Small intestine (tissue), 7 donors: ENCODE measurements around the gene PDCD5. TPM values are rescaled to one million over a fixed set of nuclear protein-coding genes. Genes with fewer than 3 reads are reported as not detected.

ENCODE experiments used
- DNase-seq, 2 donors: peaks; one replicate each; pipeline versions ENCODE4 v3.0.0 to v3.0.0-alpha.2; 2013
- FAIRE-seq: peaks from 2 replicates; lab custom pipeline; 2012; peaks lifted over from hg19 to GRCh38; lab: Jason Lieb, UNC
- H3K27ac ChIP-seq, 3 donors: one replicate each; pipeline ENCODE4 v1.5.1; 2013; ENCODE audit warnings: low read length in 2 of 3, mild to moderate bottlenecking in 2 of 3, control low read depth in 1 of 3, inconsistent platforms in 1 of 3, low read depth in 1 of 3, moderate library complexity in 1 of 3
- H3K27me3 ChIP-seq, 3 donors: one replicate each; pipeline ENCODE4 v1.6.1; 2013; ENCODE audit warnings: low read length in 3 of 3, inconsistent platforms in 1 of 3; ENCODE audit not compliant: control insufficient read depth in 3 of 3, insufficient read depth in 3 of 3
- H3K36me3 ChIP-seq, 3 donors: one replicate each; pipeline ENCODE4 v1.6.1; 2013; ENCODE audit warnings: low read length in 3 of 3, inconsistent platforms in 1 of 3, low read depth in 1 of 3, mild to moderate bottlenecking in 1 of 3, moderate library complexity in 1 of 3; ENCODE audit not compliant: control insufficient read depth in 3 of 3, insufficient read depth in 2 of 3
- H3K4me1 ChIP-seq, 3 donors: one replicate each; pipeline ENCODE4 v1.6.1; 2013; ENCODE audit warnings: low read length in 2 of 3, inconsistent platforms in 1 of 3, low read depth in 1 of 3, mild to moderate bottlenecking in 1 of 3, moderate library complexity in 1 of 3; ENCODE audit not compliant: control insufficient read depth in 3 of 3, insufficient read depth in 2 of 3
- H3K4me3 ChIP-seq, 3 donors: one replicate each; pipeline ENCODE4 v1.5.1; 2013; ENCODE audit warnings: low read length in 3 of 3, control low read depth in 1 of 3, inconsistent platforms in 1 of 3, low read depth in 1 of 3, mild to moderate bottlenecking in 1 of 3, moderate library complexity in 1 of 3
- H3K9me3 ChIP-seq, 2 donors: one replicate each; pipeline ENCODE4 v1.6.1; 2013; ENCODE audit warnings: low read depth in 1 of 2, low read length in 1 of 2; ENCODE audit not compliant: control insufficient read depth in 2 of 2, insufficient read depth in 1 of 2
- WGBS, 3 donors: extraction: QIAGEN DNeasy Blood & Tissue Kit; methylation state at CpG; one replicate each; pipeline ENCODE4 v1.1.7; 2013; 5-methylcytosine and 5-hydroxymethylcytosine counted together
- polyA plus RNA-seq, 4 donors: library from polyadenylated mRNA; stranded (reverse) in 3 of 4; unstranded in 1 of 4; fragments of 200-250 nt in 3 of 4; fragments of 120-200 nt in 1 of 4; gene quantifications; one replicate each; pipeline versions ENCODE4 v1.2.1 to v1.2.3, GENCODE V29; 2013
- donor health status: healthy with polysubstance abuse.
- donor health status: control.
- donor health status: control.
- donor health status: Bipolar disorder and iron deficiency.
- donor health status: healthy.

Gene PDCD5
- polyA plus RNA-seq, 4 donors = 47.8 to 114 (median 105) TPM

DNA sequence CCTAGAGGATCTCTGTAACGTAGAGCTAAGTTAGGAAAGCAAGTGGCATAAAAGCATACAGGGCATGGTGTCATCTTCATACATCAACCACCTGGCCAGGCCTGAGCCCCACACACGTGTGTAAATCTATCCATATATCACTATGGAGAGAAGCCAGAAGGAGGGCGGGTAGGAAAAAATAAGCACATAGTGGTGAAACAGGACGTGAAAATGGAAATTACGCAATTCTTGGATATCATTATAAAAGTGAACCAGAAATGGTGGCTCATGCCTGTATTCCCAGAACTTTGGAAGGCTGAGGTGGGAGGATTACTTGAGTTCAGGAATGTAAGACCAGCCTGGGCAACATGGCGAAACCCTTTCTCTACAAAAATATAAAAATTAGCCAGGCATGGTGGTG, 43.4 kb downstream of the PDCD5 start:
- H3K4me1 ChIP-seq = no peaks in the 10 kb centered on the region
- H3K27ac ChIP-seq = no peak overlapping the region
- no peaks in the 10 kb centered on the region for H3K27me3 ChIP-seq
- no peak overlapping the region for H3K4me3 ChIP-seq
- DNase-seq (no peak), FAIRE-seq (no peak)
- peaks cover 10 to 82% (median 29%) of the 10 kb centered on the region in 3 donors for H3K36me3 ChIP-seq
- WGBS, 3 donors = 90 to 96% (median 90%) methylated on average over 6 of the region's 6 CpGs
- H3K9me3 ChIP-seq = no peaks in the 10 kb centered on the region

DNA sequence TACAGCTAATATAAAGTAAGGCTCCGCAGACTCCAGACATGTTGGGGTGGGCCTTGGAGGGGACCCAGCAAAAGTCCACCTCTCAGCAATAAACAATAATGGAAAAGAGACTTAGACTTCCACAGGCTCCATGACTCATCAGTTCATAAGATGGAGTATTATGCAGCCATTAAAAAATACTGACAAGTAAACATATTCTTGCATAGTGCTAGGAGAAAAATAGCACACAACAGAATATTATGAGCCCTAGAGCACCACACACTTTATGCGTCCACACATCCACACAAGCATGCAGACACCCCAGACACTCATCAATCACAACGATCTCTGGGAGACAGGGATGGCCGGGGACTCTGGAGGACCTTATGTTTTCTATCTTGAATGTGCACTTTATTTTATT, 46.0 kb downstream of the PDCD5 start:
- FAIRE-seq (no peak), DNase-seq (no peak)
- H3K27me3 ChIP-seq = no peaks in the 10 kb centered on the region
- peaks cover 10 to 82% (median 34%) of the 10 kb centered on the region in 3 donors for H3K36me3 ChIP-seq
- 97 to 98% (median 97%) methylated on average over 4 of the region's 4 CpGs for WGBS, 3 donors
- no peak overlapping the region for H3K27ac ChIP-seq
- H3K4me1 ChIP-seq = no peaks in the 10 kb centered on the region
- no peak overlapping the region for H3K4me3 ChIP-seq
- no peaks in the 10 kb centered on the region for H3K9me3 ChIP-seq

DNA sequence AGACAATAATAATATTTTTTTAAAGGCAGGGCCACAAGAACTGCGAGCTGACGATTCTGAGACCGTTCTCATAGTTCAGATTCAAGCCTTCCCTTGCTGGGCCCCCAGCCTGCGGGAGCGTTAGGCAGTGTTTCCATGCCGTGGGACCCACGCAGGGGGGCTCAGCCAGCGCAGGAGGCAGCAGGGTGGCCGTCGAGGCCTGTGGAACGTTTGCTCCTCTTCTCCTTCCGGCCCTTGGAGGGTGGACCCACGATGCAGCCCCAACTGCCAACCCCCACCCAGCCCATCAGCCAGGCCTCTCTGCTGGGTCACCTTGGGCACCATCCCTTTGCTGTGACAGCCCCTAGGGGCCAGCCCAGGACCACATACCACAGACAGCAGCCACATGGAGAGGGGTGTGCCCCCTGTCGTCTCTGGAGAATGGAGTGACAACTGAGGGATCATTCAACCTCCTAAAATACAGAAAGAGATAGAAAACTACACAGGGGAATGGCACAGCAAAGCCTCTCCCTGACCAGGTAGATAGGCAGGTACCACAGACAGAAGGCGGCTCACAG, 46.8 kb downstream of the PDCD5 start:
- H3K4me3 ChIP-seq = no peak overlapping the region
- no peaks in the 10 kb centered on the region for H3K27me3 ChIP-seq
- H3K27ac ChIP-seq = no peak overlapping the region
- no peaks in the 10 kb centered on the region for H3K9me3 ChIP-seq
- DNase-seq (no peak), FAIRE-seq (no peak)
- 90 to 93% (median 91%) methylated on average over 15 of the region's 15 CpGs for WGBS, 3 donors
- peaks cover 10 to 75% (median 26%) of the 10 kb centered on the region in 3 donors for H3K36me3 ChIP-seq
- no peaks in the 10 kb centered on the region for H3K4me1 ChIP-seq

DNA sequence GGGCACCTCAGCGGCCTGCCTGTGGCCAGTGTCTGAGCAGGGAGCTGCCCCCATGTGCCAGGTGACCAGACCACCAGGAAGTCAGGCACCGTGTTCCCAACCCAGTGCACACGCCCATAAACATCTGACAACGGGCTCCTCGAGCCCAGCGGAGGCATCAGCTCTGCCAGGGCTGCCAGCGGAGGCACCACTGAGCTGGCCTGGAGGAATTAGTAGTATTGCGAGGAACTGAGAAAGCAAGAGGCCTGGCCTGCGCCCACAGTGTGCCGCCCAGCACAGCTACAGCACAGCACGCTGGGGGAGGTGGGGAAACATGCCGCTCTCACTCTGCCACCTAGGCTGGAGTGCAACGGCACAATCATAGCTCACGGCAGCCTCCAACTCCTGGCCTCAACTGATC, 49.3 kb downstream of the PDCD5 start:
- no peaks in the 10 kb centered on the region for H3K9me3 ChIP-seq
- WGBS, 3 donors = 82 to 87% (median 85%) methylated on average over 13 to 14 of the region's 14 CpGs
- H3K4me3 ChIP-seq = no peak overlapping the region
- DNase-seq (no peak), FAIRE-seq (no peak)
- H3K27ac ChIP-seq = no peak overlapping the region
- no peaks in the 10 kb centered on the region for H3K27me3 ChIP-seq
- no peaks in the 10 kb centered on the region for H3K4me1 ChIP-seq
- peaks cover 4 to 65% (median 24%) of the 10 kb centered on the region in 3 donors for H3K36me3 ChIP-seq

DNA sequence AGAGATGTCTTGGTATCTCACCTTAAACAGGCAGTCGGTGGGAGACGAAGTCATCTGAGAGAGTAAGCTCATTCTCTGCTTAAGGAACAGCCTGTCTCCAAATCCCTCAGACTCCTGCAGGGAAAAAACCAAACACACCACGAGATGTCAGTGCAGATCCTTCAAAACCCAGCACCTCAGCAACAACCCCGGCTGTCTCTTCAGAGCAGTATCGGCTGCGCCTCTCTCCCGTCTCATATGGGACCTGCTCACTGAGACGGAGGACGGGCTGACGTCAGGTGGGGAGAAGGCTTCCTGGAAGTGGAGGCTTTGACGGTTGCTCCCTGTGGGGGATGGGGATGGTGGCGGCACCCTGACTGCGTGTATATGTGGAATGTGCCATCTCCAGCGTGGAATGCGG, 50.4 kb downstream of the PDCD5 start:
- WGBS, 3 donors = 95 to 97% (median 97%) methylated on average over 15 of the region's 15 CpGs
- no peaks in the 10 kb centered on the region for H3K27me3 ChIP-seq
- H3K27ac ChIP-seq = no peak overlapping the region
- H3K4me3 ChIP-seq = no peak overlapping the region
- peaks cover 4 to 64% (median 28%) of the 10 kb centered on the region in 3 donors for H3K36me3 ChIP-seq
- H3K9me3 ChIP-seq = no peaks in the 10 kb centered on the region
- no peak for DNase-seq
- FAIRE-seq = no peak
- no peaks in the 10 kb centered on the region for H3K4me1 ChIP-seq

Other genes starting within 250 kb of the PDCD5 start
- 10 to 100 TPM in 1 of 4 donors, 1 to 10 TPM in 3; 3.2 to 17.1 (median 5.5) TPM for gene ZNF507, start 235.6 kb upstream of the PDCD5 start, polyA plus RNA-seq
- gene DPY19L3, start 175.4 kb upstream of the PDCD5 start, polyA plus RNA-seq = 10 to 100 TPM in 1 of 4 donors, 1 to 10 TPM in 3; 2.7 to 34.7 (median 3.6) TPM
- gene ANKRD27, start 94.0 kb downstream of the PDCD5 start, polyA plus RNA-seq = 10 to 100 TPM; 11.2 to 24.0 (median 13.5) TPM
- under 1 TPM in 2 of 4 donors, not detected in 2; 0.04 to 0.10 TPM for gene RGS9BP, start 94.7 kb downstream of the PDCD5 start, polyA plus RNA-seq
- gene NUDT19, start 110.6 kb downstream of the PDCD5 start, polyA plus RNA-seq = 10 to 100 TPM in 1 of 4 donors, 1 to 10 TPM in 3; 7.0 to 13.9 (median 9.6) TPM
- under 1 TPM in 3 of 4 donors, not detected in 1; 0.12 to 0.46 (median 0.22) TPM for gene TDRD12, start 138.6 kb downstream of the PDCD5 start, polyA plus RNA-seq